Cardiac fibroblast (primary cell): ENCODE measurements around the gene TBC1D1.

Source experiments
- DNase-seq, 2 donors: peaks; one replicate each; pipeline versions ENCODE4 v3.0.0 to v3.0.0-alpha.2; 2010; ENCODE audit warnings: low read depth in 2 of 2
- H3K4me3 ChIP-seq, 2 donors: replicated peaks in 1 of 2; 1 replicate in 1 of 2; 2 replicates in 1 of 2; pipeline ENCODE4 v1.5.1; 2011; ENCODE audit warnings: low read depth in 2 of 2, low read length in 2 of 2, mild to moderate bottlenecking in 2 of 2, moderate library complexity in 1 of 2
- TF ChIP-seq, protein P1 (sequence below): IDR thresholded peaks from one replicate; pipeline ENCODE4 v1.5.1; 2011; ENCODE audit warnings: low read depth, mild to moderate bottlenecking, low read length, inconsistent platforms

TBC1D1 gene

GRCh38 chr4:38163216-38164006, 272.5 kb downstream of the TBC1D1 start:
- TF ChIP-seq, protein P1, sequence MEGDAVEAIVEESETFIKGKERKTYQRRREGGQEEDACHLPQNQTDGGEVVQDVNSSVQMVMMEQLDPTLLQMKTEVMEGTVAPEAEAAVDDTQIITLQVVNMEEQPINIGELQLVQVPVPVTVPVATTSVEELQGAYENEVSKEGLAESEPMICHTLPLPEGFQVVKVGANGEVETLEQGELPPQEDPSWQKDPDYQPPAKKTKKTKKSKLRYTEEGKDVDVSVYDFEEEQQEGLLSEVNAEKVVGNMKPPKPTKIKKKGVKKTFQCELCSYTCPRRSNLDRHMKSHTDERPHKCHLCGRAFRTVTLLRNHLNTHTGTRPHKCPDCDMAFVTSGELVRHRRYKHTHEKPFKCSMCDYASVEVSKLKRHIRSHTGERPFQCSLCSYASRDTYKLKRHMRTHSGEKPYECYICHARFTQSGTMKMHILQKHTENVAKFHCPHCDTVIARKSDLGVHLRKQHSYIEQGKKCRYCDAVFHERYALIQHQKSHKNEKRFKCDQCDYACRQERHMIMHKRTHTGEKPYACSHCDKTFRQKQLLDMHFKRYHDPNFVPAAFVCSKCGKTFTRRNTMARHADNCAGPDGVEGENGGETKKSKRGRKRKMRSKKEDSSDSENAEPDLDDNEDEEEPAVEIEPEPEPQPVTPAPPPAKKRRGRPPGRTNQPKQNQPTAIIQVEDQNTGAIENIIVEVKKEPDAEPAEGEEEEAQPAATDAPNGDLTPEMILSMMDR: no peak
- no peak overlapping the region for H3K4me3 ChIP-seq
- peak in 1 of 2 donors; percentile 77 for DNase-seq

DNA sequence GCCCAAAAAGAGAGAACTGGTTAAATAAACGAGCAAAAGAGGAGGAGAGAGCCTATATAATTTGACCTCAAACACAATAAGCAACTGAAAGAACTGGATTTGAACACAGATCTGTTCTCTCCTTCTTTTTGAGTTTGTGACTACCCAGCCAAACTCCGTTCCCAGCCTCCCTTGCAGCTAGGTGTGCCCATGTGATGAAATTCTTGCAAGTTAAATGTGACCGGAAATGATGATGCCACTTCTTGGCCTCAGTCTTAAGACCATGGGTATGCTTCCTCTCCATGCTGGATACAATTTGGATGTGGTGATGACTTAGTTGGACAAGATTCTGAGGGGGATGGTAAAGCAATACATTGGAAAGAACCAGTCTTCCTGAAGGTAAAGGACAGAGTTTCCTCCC, 273.5 kb downstream of the TBC1D1 start:
- TF ChIP-seq, protein P1: no peak
- DNase-seq: peak in 1 of 2 donors; percentile 28
- H3K4me3 ChIP-seq: no peak overlapping the region

GRCh38 chr4:38166082-38166481, 275.2 kb downstream of the TBC1D1 start:
- no peak for DNase-seq
- no peak overlapping the region for H3K4me3 ChIP-seq
- TF ChIP-seq, protein P1: no peak

DNA sequence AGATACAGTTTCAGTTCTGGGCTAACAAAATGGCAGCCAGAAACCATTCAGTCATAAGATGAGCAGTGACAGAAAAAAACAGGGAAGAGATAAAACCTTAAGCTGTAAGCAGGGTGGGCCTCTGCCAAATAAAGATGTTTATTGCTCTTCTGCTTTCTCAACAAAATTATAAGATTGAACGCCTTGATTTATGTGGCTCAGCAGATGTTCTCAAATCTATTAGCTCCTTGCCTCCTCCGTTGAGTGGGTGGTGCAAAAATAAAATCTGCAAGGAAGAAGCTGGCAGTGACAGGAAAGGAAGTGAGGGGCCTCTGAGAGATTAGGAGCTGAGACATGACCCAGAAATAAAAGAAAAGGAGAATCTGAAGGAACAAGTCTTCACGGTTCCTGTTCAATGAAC, 275.9 kb downstream of the TBC1D1 start:
- no peak overlapping the region for H3K4me3 ChIP-seq
- no peak for DNase-seq
- TF ChIP-seq, protein P1: no peak

GRCh38 chr4:38167973-38168372, 277.1 kb downstream of the TBC1D1 start:
- no peak for DNase-seq
- H3K4me3 ChIP-seq: no peak overlapping the region
- TF ChIP-seq, protein P1: no peak

DNA sequence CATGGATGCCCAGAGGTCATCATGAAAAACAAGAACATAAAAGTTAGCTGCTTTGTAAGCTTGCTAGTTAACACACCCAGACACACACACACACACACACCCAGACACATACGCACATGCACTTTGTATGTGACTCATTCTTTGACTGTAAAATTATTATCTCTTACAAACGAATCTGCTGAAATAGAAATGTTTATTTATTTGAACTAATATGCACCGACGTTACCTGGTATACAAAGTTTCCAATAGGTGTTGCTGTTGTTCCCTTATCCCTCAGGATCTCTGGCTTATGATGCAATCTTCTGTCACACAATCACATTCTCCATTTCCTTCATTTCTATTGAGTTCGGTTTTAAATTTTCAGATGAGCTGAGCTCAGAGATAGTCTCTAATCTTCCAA, 278.6 kb downstream of the TBC1D1 start:
- TF ChIP-seq, protein P1: no peak
- H3K4me3 ChIP-seq: no peak overlapping the region
- no peak for DNase-seq
